ENCODE measurements around the gene KLK14.

Gene KLK14

GRCh38 chr19:51119101-51119500 lies 36.4 kb upstream of the KLK14 start:
- Mint-ChIP-seq H3K9me3 (no peaks in the 10 kb centered on the region), H3K4me1 (peaks cover 63% of the 10 kb centered on the region), H3K36me3 (no peaks in the 10 kb centered on the region), H3K27me3 (no peaks in the 10 kb centered on the region), H3K27ac (peak overlapping the region; percentile 26), H3K4me3 (no peak overlapping the region)

GRCh38 chr19:51116736-51117286 lies 34.1 kb upstream of the KLK14 start:
- H3K27me3 Mint-ChIP-seq, result no peaks in the 10 kb centered on the region
- peak overlapping the region; percentile 52 for H3K27ac Mint-ChIP-seq
- no peaks in the 10 kb centered on the region for H3K36me3 Mint-ChIP-seq
- H3K9me3 Mint-ChIP-seq, result no peaks in the 10 kb centered on the region
- peaks cover 40% of the 10 kb centered on the region for H3K4me1 Mint-ChIP-seq
- no peak overlapping the region for H3K4me3 Mint-ChIP-seq

- H3K36me3 Mint-ChIP-seq, result no peaks in the 10 kb centered on the region
- no peaks in the 10 kb centered on the region for H3K27me3 Mint-ChIP-seq
- peak overlapping the region; percentile 15 for H3K4me3 Mint-ChIP-seq
- no peaks in the 10 kb centered on the region for H3K9me3 Mint-ChIP-seq
- H3K27ac Mint-ChIP-seq, result peak overlapping the region; percentile 59
- peaks cover 28% of the 10 kb centered on the region for H3K4me1 Mint-ChIP-seq
These were observed 31.5 kb upstream of the KLK14 start for GRCh38 chr19:51114087-51114729.

- no peak overlapping the region for H3K27ac Mint-ChIP-seq
- H3K9me3 Mint-ChIP-seq, result no peaks in the 10 kb centered on the region
- H3K4me1 Mint-ChIP-seq, result peaks cover 31% of the 10 kb centered on the region
- no peak overlapping the region for H3K4me3 Mint-ChIP-seq
- no peaks in the 10 kb centered on the region for H3K27me3 Mint-ChIP-seq
- H3K36me3 Mint-ChIP-seq, result peaks cover 5% of the 10 kb centered on the region
These were observed 28.9 kb upstream of the KLK14 start for GRCh38 chr19:51111606-51112005.

- peaks cover 5% of the 10 kb centered on the region for H3K36me3 Mint-ChIP-seq
- H3K27ac Mint-ChIP-seq, result no peak overlapping the region
- H3K9me3 Mint-ChIP-seq, result no peaks in the 10 kb centered on the region
- no peaks in the 10 kb centered on the region for H3K27me3 Mint-ChIP-seq
- no peak overlapping the region for H3K4me3 Mint-ChIP-seq
- peaks cover 31% of the 10 kb centered on the region for H3K4me1 Mint-ChIP-seq
These were observed 27.9 kb upstream of the KLK14 start for GRCh38 chr19:51110666-51110971.

GRCh38 chr19:51108805-51109146 lies 26.1 kb upstream of the KLK14 start:
- no peaks in the 10 kb centered on the region for H3K9me3 Mint-ChIP-seq
- peak overlapping the region; percentile 92 for H3K4me3 Mint-ChIP-seq
- H3K27me3 Mint-ChIP-seq, result no peaks in the 10 kb centered on the region
- H3K27ac Mint-ChIP-seq, result peak overlapping the region; percentile 97
- H3K36me3 Mint-ChIP-seq, result peaks cover 9% of the 10 kb centered on the region
- peaks cover 43% of the 10 kb centered on the region for H3K4me1 Mint-ChIP-seq

GRCh38 chr19:51108066-51108804 lies 25.5 kb upstream of the KLK14 start, which contains the start of gene CTU1:
TSS of gene CTU1 (minus strand) at chr19:51108409. CDS start at chr19:51104569, 3,840 bp downstream.
- Mint-ChIP-seq H3K4me1 (peaks cover 49% of the 10 kb centered on the region), H3K27me3 (no peaks in the 10 kb centered on the region), H3K36me3 (peaks cover 9% of the 10 kb centered on the region), H3K4me3 (peak within 1 kb of the TSS; percentile 92), H3K27ac (peak within 1 kb of the TSS; percentile 97), H3K9me3 (no peaks in the 10 kb centered on the region)

- no peaks in the 10 kb centered on the region for H3K27me3 Mint-ChIP-seq
- H3K27ac Mint-ChIP-seq, result peak overlapping the region; percentile 97
- peaks cover 56% of the 10 kb centered on the region for H3K4me1 Mint-ChIP-seq
- H3K36me3 Mint-ChIP-seq, result peaks cover 9% of the 10 kb centered on the region
- H3K4me3 Mint-ChIP-seq, result peak overlapping the region; percentile 92
- H3K9me3 Mint-ChIP-seq, result no peaks in the 10 kb centered on the region
These were observed 24.8 kb upstream of the KLK14 start for GRCh38 chr19:51107406-51108065.

- Mint-ChIP-seq H3K27ac (no peak overlapping the region), H3K9me3 (no peaks in the 10 kb centered on the region), H3K4me3 (no peak overlapping the region), H3K36me3 (peaks cover 9% of the 10 kb centered on the region), H3K27me3 (no peaks in the 10 kb centered on the region), H3K4me1 (peaks cover 67% of the 10 kb centered on the region)
These were observed 21.2 kb upstream of the KLK14 start for GRCh38 chr19:51103926-51104341.

GRCh38 chr19:51102991-51103390 lies 20.3 kb upstream of the KLK14 start:
- H3K4me1 Mint-ChIP-seq, result peaks cover 59% of the 10 kb centered on the region
- no peaks in the 10 kb centered on the region for H3K27me3 Mint-ChIP-seq

GRCh38 chr19:51101171-51101865 lies 18.6 kb upstream of the KLK14 start:
- H3K27ac Mint-ChIP-seq, result no peak overlapping the region
- H3K9me3 Mint-ChIP-seq, result no peaks in the 10 kb centered on the region
- H3K4me3 Mint-ChIP-seq, result no peak overlapping the region
- peaks cover 6% of the 10 kb centered on the region for H3K36me3 Mint-ChIP-seq
- H3K4me1 Mint-ChIP-seq, result peaks cover 61% of the 10 kb centered on the region
- H3K27me3 Mint-ChIP-seq, result no peaks in the 10 kb centered on the region

More at GRCh38 chr19:51102991-51103390, 20.3 kb upstream of the KLK14 start:
- H3K4me3 Mint-ChIP-seq, result no peak overlapping the region
- H3K27ac Mint-ChIP-seq, result no peak overlapping the region
- H3K36me3 Mint-ChIP-seq, result peaks cover 9% of the 10 kb centered on the region
- H3K9me3 Mint-ChIP-seq, result no peaks in the 10 kb centered on the region

GRCh38 chr19:51100601-51101000 lies 17.9 kb upstream of the KLK14 start:
- Mint-ChIP-seq H3K27me3 (no peaks in the 10 kb centered on the region), H3K4me1 (peaks cover 54% of the 10 kb centered on the region), H3K9me3 (no peaks in the 10 kb centered on the region), H3K4me3 (no peak overlapping the region), H3K27ac (no peak overlapping the region), H3K36me3 (peaks cover 6% of the 10 kb centered on the region)

- Mint-ChIP-seq H3K36me3 (peaks cover 2% of the 10 kb centered on the region), H3K9me3 (no peaks in the 10 kb centered on the region), H3K27me3 (no peaks in the 10 kb centered on the region), H3K4me1 (peaks cover 42% of the 10 kb centered on the region), H3K4me3 (peak overlapping the region; percentile 52), H3K27ac (no peak overlapping the region)
These were observed 16.3 kb upstream of the KLK14 start for GRCh38 chr19:51099047-51099382.

GRCh38 chr19:51098365-51099046 lies 15.8 kb upstream of the KLK14 start:
- peak overlapping the region; percentile 23 for H3K4me3 Mint-ChIP-seq

GRCh38 chr19:51097796-51098195 lies 15.1 kb upstream of the KLK14 start:
- H3K4me3 Mint-ChIP-seq, result no peak overlapping the region
- H3K9me3 Mint-ChIP-seq, result no peaks in the 10 kb centered on the region
- H3K27ac Mint-ChIP-seq, result no peak overlapping the region
- peaks cover 2% of the 10 kb centered on the region for H3K36me3 Mint-ChIP-seq
- no peaks in the 10 kb centered on the region for H3K27me3 Mint-ChIP-seq
- peaks cover 32% of the 10 kb centered on the region for H3K4me1 Mint-ChIP-seq

More at GRCh38 chr19:51098365-51099046, 15.8 kb upstream of the KLK14 start:
- H3K36me3 Mint-ChIP-seq, result peaks cover 2% of the 10 kb centered on the region
- no peaks in the 10 kb centered on the region for H3K9me3 Mint-ChIP-seq
- H3K27me3 Mint-ChIP-seq, result no peaks in the 10 kb centered on the region
- H3K4me1 Mint-ChIP-seq, result peaks cover 39% of the 10 kb centered on the region
- no peak overlapping the region for H3K27ac Mint-ChIP-seq
